Subcutaneous adipose tissue (tissue), 4 donors: Measurements from ENCODE around the gene XRCC4. TPM values are rescaled to one million over a fixed set of nuclear protein-coding genes. Genes with fewer than 3 reads are reported as not detected.

Source experiments
- CTCF ChIP-seq: fragments of 450-650 bp; IDR thresholded peaks from one replicate; pipeline ENCODE4 v1.5.1; 2016; ENCODE audit warnings: low read depth, mild to moderate bottlenecking, control low read depth, antibody characterized with exemption, moderate library complexity
- total RNA-seq, 4 donors: library from RNA; depleted of rRNA; stranded (reverse); fragments of >200 nt; gene quantifications; one replicate each; pipeline ENCODE4 v1.1.0, GENCODE V29; 2016

XRCC4 gene
- total RNA-seq, 4 donors from 2014 or later: 6.6 to 18.1 (median 13.5) TPM

- TF ChIP-seq CTCF: no peak
Measured at GRCh38 chr5:83285661-83286398, 208.5 kb downstream of the XRCC4 start.

GRCh38 chr5:83294246-83294645, 216.9 kb downstream of the XRCC4 start:
- TF ChIP-seq CTCF: no peak

GRCh38 chr5:83299353-83299752, 222.0 kb downstream of the XRCC4 start:
- TF ChIP-seq CTCF: no peak

- TF ChIP-seq CTCF: no peak
Measured at GRCh38 chr5:83306572-83307241, 229.4 kb downstream of the XRCC4 start.

- no peak for TF ChIP-seq CTCF
Measured at GRCh38 chr5:83312663-83313062, 235.3 kb downstream of the XRCC4 start.

GRCh38 chr5:83313436-83313835, 236.1 kb downstream of the XRCC4 start:
- no peak for TF ChIP-seq CTCF

GRCh38 chr5:83321483-83322055, 244.2 kb downstream of the XRCC4 start:
- no peak for TF ChIP-seq CTCF
